ENCODE data around the gene GLIS2. TPM values are rescaled to one million over a fixed set of nuclear protein-coding genes. Genes with fewer than 3 reads are reported as not detected.
"Not testable (repeated sequence)": the region's sequence is repeated elsewhere in the genome, so short reads cannot be mapped to it uniquely, and the experiment has no call there.

Gene GLIS2
- total and polyA plus RNA-seq, 10 of the 15 experiments (the other 5 are each of a cell fraction or from before 2014, with no cell fraction given), result 0.03 to 0.64 (median 0.18) TPM; not detected in 4

- TF ChIP-seq CUX1 (IDR thresholded peaks at IDR 0.05; ENCODE audit: insufficient replicate concordance, low read depth, low read length) (no peak), JUNB (IDR thresholded peaks at IDR 0.05) (no peak), SUPT20H (IDR thresholded peaks at IDR 0.05; ENCODE audit: borderline replicate concordance, control insufficient read depth, low read depth, low read length) (no peak), SREBF2 (IDR thresholded peaks at IDR 0.05; ENCODE audit: low read length) (no peak), ESRRA (IDR thresholded peaks at IDR 0.05; ENCODE audit: low read length) (no peak), CREB1 (IDR thresholded peaks at IDR 0.05; ENCODE audit: low read depth) (no peak), YY1 (IDR thresholded peaks at IDR 0.05; ENCODE audit: low read depth, low read length) (no peak), CEBPZ (IDR thresholded peaks at IDR 0.05; ENCODE audit: low read depth, low read length) (no peak), NRF1 (conservative IDR thresholded peaks at IDR 0.05; ENCODE audit: low read depth, low read length) (no peak), ZZZ3 (IDR thresholded peaks at IDR 0.05; ENCODE audit: control insufficient read depth, insufficient read length, low read depth) (no peak)
Observed at GRCh38 chr16:4333308-4333638, 17.4 kb downstream of the GLIS2 start (continued).

GRCh38 chr16:4333714-4334113 lies 17.8 kb downstream of the GLIS2 start:
- ATAC-seq; H3K4me3 ChIP-seq; H3K36me3 ChIP-seq (ENCODE audit: control insufficient read depth in 2 of 2, insufficient read depth in 2 of 2, low read length in 1 of 2); H3K9ac ChIP-seq (ENCODE audit: control insufficient read depth, insufficient read depth, low read length); H4K20me1 ChIP-seq (ENCODE audit: control insufficient read depth, insufficient read depth); FAIRE-seq; POLR2A ChIA-PET; H3K4me1 ChIP-seq (ENCODE audit: control insufficient read depth, insufficient read depth, low read length); H3K4me2 ChIP-seq (ENCODE audit: control insufficient read depth, insufficient read depth); H3K27ac ChIP-seq (ENCODE audit: control insufficient read depth, insufficient read depth); SMC1A ChIA-PET (ENCODE audit: uncharacterized antibody, unreplicated experiment); RAD21 ChIA-PET (ENCODE audit: unreplicated experiment); H3K27me3 ChIP-seq (replicated peaks in 1 of 2; ENCODE audit: control insufficient read depth in 2 of 2, insufficient read depth in 2 of 2, low read length in 1 of 2); DNase-seq (ENCODE audit: low read depth, low spot score); H3K9me3 ChIP-seq (replicated peaks; ENCODE audit: control insufficient read depth, insufficient read depth, low read length); BruUV-seq (replicated peaks); H3K79me2 ChIP-seq (ENCODE audit: control insufficient read depth, insufficient read depth, low read length); H2AFZ ChIP-seq (ENCODE audit: control insufficient read depth, low read depth, low read length): not testable (repeated sequence)
- in situ Hi-C loops (cut with MboI), result loop anchor here (5.0 kb wide), 1 partner anchor 46 kb away; no protein-coding TSS in a partner anchor
- intact Hi-C loops (cut with micrococcal nuclease; ENCODE audit: unreplicated experiment), result loop anchor here (10.0 kb wide), 1 partner anchor 129 kb away; no protein-coding TSS in a partner anchor
- WGBS (ENCODE audit: insufficient coverage, insufficient replicate concordance, low lambda C conversion rate, missing lambda C conversion rate), result 88% methylated on average over 9 of the region's 9 CpGs
- CTCF ChIA-PET, result interaction anchor here (12.1 kb wide), 1 partner anchor 44 kb away, joined by 145 read pairs; no protein-coding TSS in a partner anchor
